CD8-positive, alpha-beta memory T cell (primary cell): ENCODE measurements around the gene AKAP13. TPM values are rescaled to one million over a fixed set of nuclear protein-coding genes. Genes with fewer than 3 reads are reported as not detected.

ENCODE experiments used
- CTCF ChIA-PET: fragments of 350-600 bp; sonication (Branson Sonifier 250); formaldehyde crosslinking; loops from one replicate; lab custom pipeline; 2021; ENCODE audit warnings: antibody characterized with exemption; lab: Charles Lee
- POLR2A ChIA-PET: fragments of 350-600 bp; sonication (Branson Sonifier 250); formaldehyde crosslinking; loops from one replicate; lab custom pipeline; 2021; ENCODE audit warnings: antibody characterized with exemption; lab: Charles Lee
- DNase-seq, 5 donors: peaks; one replicate each; pipeline versions ENCODE4 v3.0.0 to v3.0.0-alpha.2; 2020 to 2022; ENCODE audit warnings: mixed read lengths in 1 of 5
- H3K27ac ChIP-seq: one replicate; pipeline ENCODE4 v1.7.0; 2013; ENCODE audit warnings: low read depth, mild to moderate bottlenecking, low read length, moderate library complexity
- H3K27me3 ChIP-seq: 2 replicates; pipeline ENCODE4 v1.7.0; 2013; ENCODE audit warnings: low read length, mild to moderate bottlenecking; ENCODE audit not compliant: insufficient read depth, poor library complexity, severe bottlenecking
- H3K36me3 ChIP-seq: 2 replicates; pipeline ENCODE4 v1.7.0; 2013; ENCODE audit warnings: mild to moderate bottlenecking, low read length, moderate library complexity; ENCODE audit not compliant: insufficient read depth
- H3K4me1 ChIP-seq: 2 replicates; pipeline ENCODE4 v1.7.0; 2013; ENCODE audit warnings: mild to moderate bottlenecking, low read length, moderate library complexity; ENCODE audit not compliant: insufficient read depth
- H3K4me3 ChIP-seq: 2 replicates; pipeline ENCODE4 v1.7.0; 2013; ENCODE audit warnings: mild to moderate bottlenecking, low read length
- H3K9me3 ChIP-seq: 2 replicates; pipeline ENCODE4 v1.7.0; 2013; ENCODE audit warnings: mild to moderate bottlenecking, low read length
- H3K27ac Mint-ChIP-seq, 8 donors: one replicate each; pipeline ENCODE4 v1.8.0; 2020 to 2021; ENCODE audit warnings: mixed read lengths in 8 of 8, mild to moderate bottlenecking in 6 of 8, inconsistent platforms in 3 of 8, moderate library complexity in 3 of 8
- H3K27me3 Mint-ChIP-seq, 2 donors: one replicate each; pipeline ENCODE4 v1.8.0; 2020 to 2021; ENCODE audit warnings: mixed read lengths in 2 of 2, mild to moderate bottlenecking in 1 of 2, moderate library complexity in 1 of 2
- H3K36me3 Mint-ChIP-seq, 3 donors: one replicate each; pipeline ENCODE4 v1.8.0; 2020 to 2021; ENCODE audit warnings: mixed read lengths in 3 of 3, inconsistent platforms in 1 of 3, mild to moderate bottlenecking in 1 of 3
- H3K4me1 Mint-ChIP-seq, 3 donors: one replicate each; pipeline ENCODE4 v1.8.0; 2020 to 2021; ENCODE audit warnings: mixed read lengths in 3 of 3, inconsistent platforms in 1 of 3, mild to moderate bottlenecking in 1 of 3
- H3K4me3 Mint-ChIP-seq, 7 donors: one replicate each; pipeline ENCODE4 v1.8.0; 2020 to 2021; ENCODE audit warnings: mixed read lengths in 7 of 7, mild to moderate bottlenecking in 6 of 7, moderate library complexity in 4 of 7, inconsistent platforms in 2 of 7
- H3K9me3 Mint-ChIP-seq, 5 donors: one replicate each; pipeline ENCODE4 v1.8.0; 2020 to 2022; ENCODE audit warnings: mixed read lengths in 5 of 5, mild to moderate bottlenecking in 3 of 5, moderate library complexity in 2 of 5, inconsistent platforms in 1 of 5
- polyA plus RNA-seq: library from polyadenylated mRNA; unstranded; fragments of 300-500 nt; fragmentation: Illumina TruSeq; gene quantifications from one replicate; pipeline ENCODE4 v1.2.3, GENCODE V29; 2021
- total RNA-seq, 2 experiments: library from RNA; stranded (reverse); gene quantifications; one replicate each; pipeline ENCODE4 v1.2.3, GENCODE V29; 2021

AKAP13 gene
- total and polyA plus RNA-seq, 3 experiments from 2014 or later = 109 to 234 (median 113) TPM

DNA sequence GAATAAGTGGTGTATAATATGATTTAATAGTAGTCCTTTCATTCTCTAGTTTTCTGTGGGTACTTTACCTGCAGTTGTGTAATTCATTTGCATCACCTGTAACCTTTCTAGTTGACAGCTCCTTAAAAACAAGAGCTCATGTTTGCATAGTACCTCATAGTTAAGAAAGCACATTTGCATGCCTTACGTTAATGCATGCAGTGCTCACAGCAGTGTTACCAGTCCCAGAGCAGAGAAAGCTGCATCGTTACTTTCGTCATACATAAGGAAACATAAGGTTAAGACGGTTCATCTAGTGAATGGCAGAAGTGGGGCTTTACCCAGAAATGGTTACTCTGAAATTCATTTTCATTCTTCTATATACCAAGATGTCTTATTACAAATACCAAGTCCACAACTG is 111.3 kb downstream of the AKAP13 start:
- ChIA-PET CTCF (no interaction called here), POLR2A (no interaction called here)
- Histone ChIP-seq H3K27me3 (no peaks in the 10 kb centered on the region), H3K4me3 (no peak overlapping the region), H3K9me3 (no peaks in the 10 kb centered on the region), H3K4me1 (peaks cover 8% of the 10 kb centered on the region), H3K36me3 (no peaks in the 10 kb centered on the region), H3K27ac (no peak overlapping the region)
- H3K27me3 Mint-ChIP-seq = no peaks in the 10 kb centered on the region
- H3K36me3 Mint-ChIP-seq = peaks cover 0 to 17% (median 2%) of the 10 kb centered on the region in 3 donors
- H3K4me3 Mint-ChIP-seq = no peak overlapping the region
- no peak for DNase-seq
- H3K9me3 Mint-ChIP-seq = no peaks in the 10 kb centered on the region
- H3K27ac Mint-ChIP-seq = no peak overlapping the region
- peaks cover 53 to 82% (median 79%) of the 10 kb centered on the region in 3 donors for H3K4me1 Mint-ChIP-seq

DNA sequence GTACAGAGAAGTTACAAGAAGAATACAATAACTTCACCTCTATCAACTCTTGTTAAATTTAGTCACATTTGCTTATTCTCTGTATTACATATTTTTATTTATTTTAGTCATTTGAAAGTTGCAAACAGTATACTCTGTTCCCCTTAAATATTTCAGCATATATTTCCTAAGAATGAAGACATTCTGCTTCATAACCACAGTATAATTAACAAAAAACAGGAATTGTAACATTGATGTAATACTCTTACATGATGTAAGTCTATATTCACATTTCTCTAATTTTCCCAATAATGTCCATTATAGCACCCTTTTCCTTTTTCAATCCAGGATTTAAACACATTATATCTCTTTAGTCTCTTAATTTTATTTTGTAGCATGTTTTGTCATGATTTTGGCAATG is 112.0 kb downstream of the AKAP13 start:
- no peaks in the 10 kb centered on the region for H3K9me3 Mint-ChIP-seq
- no peak overlapping the region for H3K27ac ChIP-seq
- H3K4me3 Mint-ChIP-seq = no peak overlapping the region
- H3K27me3 ChIP-seq = no peaks in the 10 kb centered on the region
- peaks cover 60 to 85% (median 82%) of the 10 kb centered on the region in 3 donors for H3K4me1 Mint-ChIP-seq
- peaks cover 8% of the 10 kb centered on the region for H3K4me1 ChIP-seq
- DNase-seq = no peak
- CTCF ChIA-PET = interaction anchor here (3.0 kb wide), 1 partner anchor 12 kb away, joined by 18 read pairs; no protein-coding TSS in a partner anchor
- POLR2A ChIA-PET = no interaction called here
- peak overlapping the region in 1 of 8 donors; percentile 35 for H3K27ac Mint-ChIP-seq
- no peaks in the 10 kb centered on the region for H3K27me3 Mint-ChIP-seq
- H3K36me3 ChIP-seq = no peaks in the 10 kb centered on the region
- no peak overlapping the region for H3K4me3 ChIP-seq
- H3K36me3 Mint-ChIP-seq = peaks cover 0 to 12% (median 2%) of the 10 kb centered on the region in 3 donors
- H3K9me3 ChIP-seq = no peaks in the 10 kb centered on the region

DNA sequence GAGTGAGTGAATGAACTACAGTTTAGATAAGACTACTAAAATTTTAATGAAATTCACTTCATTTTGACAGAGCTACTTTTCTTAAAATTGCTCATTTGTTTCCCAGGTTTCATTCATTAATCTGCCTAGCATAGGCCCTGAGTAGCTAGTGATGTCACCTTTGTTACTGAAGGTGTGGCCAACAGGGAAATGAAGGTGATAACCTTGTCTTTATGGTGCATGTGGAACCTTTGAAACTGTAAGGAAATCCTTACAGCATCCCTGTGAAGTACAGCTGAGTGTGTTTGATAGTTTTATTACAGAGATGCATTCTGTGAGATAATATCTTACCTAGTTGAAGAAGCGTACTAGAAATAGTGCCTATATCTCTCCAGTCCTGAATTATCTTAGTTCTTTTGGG is 112.9 kb downstream of the AKAP13 start:
- Mint-ChIP-seq H3K27me3 (no peaks in the 10 kb centered on the region), H3K9me3 (no peaks in the 10 kb centered on the region), H3K4me3 (no peak overlapping the region), H3K27ac (peak overlapping the region in 2 of 8 donors; percentile 23 to 42), H3K4me1 (peaks cover 62 to 89% (median 85%) of the 10 kb centered on the region in 3 donors), H3K36me3 (peaks cover 0 to 6% (median 0%) of the 10 kb centered on the region in 3 donors)
- DNase-seq = no peak
- CTCF ChIA-PET = interaction anchor here (1.3 to 3.0 kb wide), 2 partner anchors 11 to 197 kb away, joined by 5 to 18 read pairs; no protein-coding TSS in a partner anchor
- Histone ChIP-seq H3K9me3 (no peaks in the 10 kb centered on the region), H3K27me3 (no peaks in the 10 kb centered on the region), H3K27ac (no peak overlapping the region), H3K36me3 (no peaks in the 10 kb centered on the region), H3K4me3 (no peak overlapping the region), H3K4me1 (peaks cover 8% of the 10 kb centered on the region)
- POLR2A ChIA-PET = no interaction called here

DNA sequence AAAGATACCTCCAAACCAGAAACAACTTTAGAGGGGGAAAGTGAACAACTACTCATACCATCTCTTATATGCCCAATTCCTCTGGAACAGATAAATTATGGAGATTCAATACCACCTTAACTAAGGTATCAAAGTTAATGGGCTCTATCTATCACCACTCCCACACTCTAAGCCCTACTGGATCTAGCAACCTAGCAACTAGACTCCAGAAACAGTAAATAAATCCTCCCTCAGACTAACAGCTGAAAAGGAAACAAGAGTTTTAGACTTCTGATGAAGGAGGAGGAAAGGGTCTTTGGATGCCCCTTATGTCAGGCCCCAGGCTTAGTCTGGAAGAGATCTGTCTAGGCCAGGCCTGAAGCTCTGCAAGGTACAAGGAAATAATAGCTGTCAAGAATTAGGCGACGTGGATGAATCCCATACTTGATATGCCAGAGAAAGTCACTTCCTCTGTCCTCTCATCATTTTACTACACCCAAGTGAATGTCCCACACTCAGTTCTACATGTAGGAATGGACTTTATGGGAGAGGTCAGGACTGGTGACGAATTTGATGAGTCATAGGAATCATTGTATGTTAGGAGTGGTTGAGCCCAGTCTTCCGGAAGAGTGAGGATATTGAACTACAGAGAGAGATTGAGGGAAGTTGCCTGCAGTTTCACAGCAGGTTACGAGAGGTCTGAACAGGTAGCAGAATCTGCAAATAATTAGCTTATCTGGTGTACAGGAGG is 113.8 kb downstream of the AKAP13 start:
- Histone ChIP-seq H3K4me3 (no peak overlapping the region), H3K36me3 (no peaks in the 10 kb centered on the region), H3K4me1 (peaks cover 9% of the 10 kb centered on the region), H3K9me3 (no peaks in the 10 kb centered on the region), H3K27ac (no peak overlapping the region), H3K27me3 (no peaks in the 10 kb centered on the region)
- Mint-ChIP-seq H3K36me3 (peaks cover 0 to 4% (median 0%) of the 10 kb centered on the region in 3 donors), H3K4me1 (peaks cover 62 to 89% (median 85%) of the 10 kb centered on the region in 3 donors), H3K9me3 (no peaks in the 10 kb centered on the region), H3K27ac (peak overlapping the region in 7 of 8 donors; percentile 1 to 92 (median 64)), H3K27me3 (no peaks in the 10 kb centered on the region), H3K4me3 (peak overlapping the region in 1 of 7 donors; percentile 32)
- POLR2A ChIA-PET = no interaction called here
- CTCF ChIA-PET = interaction anchor here (1.3 to 3.0 kb wide), 2 partner anchors 10 to 198 kb away, joined by 5 to 18 read pairs; no protein-coding TSS in a partner anchor
- no peak for DNase-seq

DNA sequence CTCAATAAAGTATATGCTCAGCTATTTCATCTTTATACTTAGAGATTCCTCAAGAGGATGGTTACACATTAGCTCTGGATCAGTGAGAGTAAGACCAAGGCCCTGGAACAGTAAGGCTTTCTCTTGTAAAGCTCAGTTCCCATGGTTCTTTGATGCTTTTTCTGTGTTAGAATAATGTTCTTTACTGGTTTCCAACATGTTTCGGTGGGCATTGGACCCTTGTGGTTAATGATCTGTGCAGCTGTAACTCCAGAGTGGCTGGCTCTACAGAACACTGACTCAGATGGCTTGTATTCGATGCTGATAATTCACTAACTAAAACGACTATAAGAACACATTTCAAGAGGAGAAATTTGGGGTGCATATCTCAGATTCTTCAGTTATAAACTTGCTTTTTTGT is 114.7 kb downstream of the AKAP13 start:
- Histone ChIP-seq H3K36me3 (no peaks in the 10 kb centered on the region), H3K9me3 (no peaks in the 10 kb centered on the region), H3K4me1 (peaks cover 9% of the 10 kb centered on the region), H3K27me3 (no peaks in the 10 kb centered on the region), H3K4me3 (no peak overlapping the region), H3K27ac (no peak overlapping the region)
- POLR2A ChIA-PET = no interaction called here
- peaks cover 62 to 90% (median 85%) of the 10 kb centered on the region in 3 donors for H3K4me1 Mint-ChIP-seq
- no peaks in the 10 kb centered on the region for H3K9me3 Mint-ChIP-seq
- no peak for DNase-seq
- H3K27ac Mint-ChIP-seq = peak overlapping the region in 1 of 8 donors; percentile 92
- peaks cover 0 to 2% (median 0%) of the 10 kb centered on the region in 3 donors for H3K36me3 Mint-ChIP-seq
- no peaks in the 10 kb centered on the region for H3K27me3 Mint-ChIP-seq
- no peak overlapping the region for H3K4me3 Mint-ChIP-seq
- CTCF ChIA-PET = interaction anchor here (3.0 kb wide), 1 partner anchor 9 kb away, joined by 18 read pairs; no protein-coding TSS in a partner anchor

DNA sequence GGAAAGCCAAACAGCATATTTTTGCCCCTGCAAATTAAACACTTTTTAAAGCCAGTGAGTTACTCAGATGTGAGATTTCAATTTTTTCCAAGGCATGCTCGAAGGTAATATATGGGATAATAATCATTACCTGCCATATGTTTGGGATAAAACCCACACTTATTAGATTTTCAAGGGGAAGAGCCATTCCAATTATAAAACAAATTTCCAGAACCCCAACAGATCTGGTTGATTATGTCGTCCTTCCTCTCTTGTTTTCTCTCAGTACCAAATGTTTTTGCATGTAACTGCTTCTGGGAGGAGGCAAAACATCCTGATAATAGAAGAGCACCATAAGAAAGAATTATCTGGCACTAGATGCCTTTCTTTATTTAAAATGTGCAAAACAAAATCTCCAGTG is 115.1 kb downstream of the AKAP13 start:
- Mint-ChIP-seq H3K27ac (peak overlapping the region in 1 of 8 donors; percentile 92), H3K27me3 (no peaks in the 10 kb centered on the region), H3K4me1 (peaks cover 59 to 90% (median 85%) of the 10 kb centered on the region in 3 donors), H3K36me3 (peaks cover 0 to 2% (median 0%) of the 10 kb centered on the region in 3 donors), H3K9me3 (no peaks in the 10 kb centered on the region), H3K4me3 (no peak overlapping the region)
- Histone ChIP-seq H3K4me3 (no peak overlapping the region), H3K27me3 (no peaks in the 10 kb centered on the region), H3K36me3 (no peaks in the 10 kb centered on the region), H3K4me1 (peaks cover 7% of the 10 kb centered on the region), H3K9me3 (no peaks in the 10 kb centered on the region), H3K27ac (no peak overlapping the region)
- no peak for DNase-seq
- POLR2A ChIA-PET = no interaction called here
- CTCF ChIA-PET = interaction anchor here (3.0 kb wide), 1 partner anchor 9 kb away, joined by 18 read pairs; no protein-coding TSS in a partner anchor

DNA sequence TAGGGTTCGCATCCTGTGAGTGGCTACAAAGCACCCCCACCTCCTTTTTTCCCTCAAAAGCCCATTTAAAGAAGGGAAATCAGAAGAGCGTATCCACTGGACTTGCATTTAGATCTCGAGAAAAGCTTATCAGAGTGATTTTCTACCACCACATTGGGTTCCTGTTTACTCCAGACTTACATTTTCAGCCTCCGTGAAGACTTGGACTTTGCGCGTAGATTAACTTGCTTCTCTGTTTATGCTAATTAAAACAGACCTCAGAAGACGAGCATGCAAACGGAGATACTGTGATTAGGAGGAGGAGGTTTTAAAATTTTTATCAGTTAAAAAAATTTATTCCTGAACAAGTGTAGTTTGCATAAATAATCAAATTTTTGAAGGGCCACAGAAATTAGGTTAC is 115.7 kb downstream of the AKAP13 start:
- ChIA-PET CTCF (interaction anchor here (1.2 kb wide), 1 partner anchor 43 kb away, joined by 3 read pairs; no protein-coding TSS in a partner anchor), POLR2A (no interaction called here)
- Mint-ChIP-seq H3K27me3 (no peaks in the 10 kb centered on the region), H3K27ac (peak overlapping the region in 2 of 8 donors; percentile 76 to 92), H3K4me3 (no peak overlapping the region), H3K4me1 (peaks cover 61 to 90% (median 85%) of the 10 kb centered on the region in 3 donors), H3K36me3 (no peaks in the 10 kb centered on the region), H3K9me3 (no peaks in the 10 kb centered on the region)
- H3K9me3 ChIP-seq = no peaks in the 10 kb centered on the region
- no peak overlapping the region for H3K4me3 ChIP-seq
- H3K4me1 ChIP-seq = peaks cover 13% of the 10 kb centered on the region
- H3K27me3 ChIP-seq = no peaks in the 10 kb centered on the region
- H3K27ac ChIP-seq = no peak overlapping the region
- H3K36me3 ChIP-seq = no peaks in the 10 kb centered on the region
- DNase-seq = no peak
